ENCODE results near the gene SLC15A1. TPM values are rescaled to one million over a fixed set of nuclear protein-coding genes. Genes with fewer than 3 reads are reported as not detected.

Gene SLC15A1
- total and polyA plus RNA-seq, 8 donors, result 0.15 to 9.9 (median 0.19) TPM; not detected in 5

DNA sequence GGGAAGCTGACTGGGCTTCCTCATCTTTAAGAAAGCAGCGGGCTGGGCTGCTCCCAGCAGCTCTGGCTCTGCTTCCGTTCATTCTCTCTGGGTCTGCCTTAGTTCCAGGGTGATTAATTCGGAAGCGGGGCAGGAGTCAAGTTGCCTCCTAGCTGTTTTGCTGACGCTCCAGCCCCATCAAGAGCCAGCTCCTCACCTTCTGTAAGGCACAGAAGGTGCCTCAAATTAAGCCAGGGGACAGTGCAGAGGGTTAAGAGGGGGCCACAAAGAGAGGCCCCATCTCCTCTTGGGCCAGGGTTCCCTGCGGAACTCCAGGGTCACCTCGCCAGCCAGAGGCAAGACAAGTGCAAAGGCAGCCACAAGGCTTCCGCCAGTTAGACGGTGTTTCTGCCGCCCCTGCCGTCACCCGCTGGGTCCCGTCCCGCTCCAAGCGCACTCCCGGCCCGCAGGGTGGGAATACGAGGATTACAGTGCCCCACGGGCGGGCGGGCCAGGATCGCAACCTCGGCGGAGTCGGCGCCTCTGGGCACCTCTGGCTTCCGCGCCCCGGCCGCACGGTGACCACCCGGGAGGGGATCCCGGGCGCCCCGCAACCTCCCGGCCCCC is 508 bp downstream of the SLC15A1 start:
- 2 to 5% (median 3%) methylated on average over 5 to 36 of the region's 36 CpGs for WGBS, 5 donors
- intact Hi-C loops (cut with DNase I; ENCODE audit: low total_unique reads), result no loop called here

DNA sequence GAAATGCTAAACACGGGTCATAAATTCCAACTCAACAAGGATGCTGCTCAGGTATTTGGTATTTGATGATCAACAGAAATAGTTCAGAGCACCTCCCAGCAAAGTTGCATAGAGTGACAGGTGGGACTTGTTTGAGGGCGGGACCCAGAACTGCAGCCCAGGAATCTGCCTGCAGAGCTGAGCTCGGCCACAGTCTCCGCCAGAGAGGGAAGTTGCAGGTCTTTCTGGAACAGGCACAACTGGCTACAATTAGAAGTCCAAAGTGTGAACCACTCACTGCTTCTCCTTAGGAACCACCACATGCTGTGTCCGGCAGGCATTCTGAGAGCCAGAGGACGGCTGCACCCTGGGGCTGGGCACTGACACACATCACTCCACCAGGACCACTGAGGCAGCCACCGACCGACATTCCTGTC is 1.1 kb downstream of the SLC15A1 start:
- Histone ChIP-seq H3K4me3 (peak overlapping the region in 1 of 4 donors; percentile 55), H3K27ac (no peak overlapping the region), H3K9me3 (peaks cover 0 to 14% (median 2%) of the 10 kb centered on the region in 4 donors), H3K36me3 (no peaks in the 10 kb centered on the region), H3K27me3 (peaks cover 0 to 68% (median 26%) of the 10 kb centered on the region in 3 donors), H3K4me1 (peaks cover 13 to 16% (median 15%) of the 10 kb centered on the region in 4 donors)
- 27 to 55% (median 35%) methylated on average over 8 of the region's 8 CpGs for WGBS, 5 donors
- intact Hi-C loops (cut with DNase I; ENCODE audit: low total_unique reads), result no loop called here
- TF ChIP-seq POLR2AphosphoS5 (IDR thresholded peaks at IDR 0.05) (no peak), POLR2A (IDR thresholded peaks at IDR 0.05) (no peak), EP300 (IDR thresholded peaks at IDR 0.05) (no peak)
- TF ChIP-seq, protein P1, sequence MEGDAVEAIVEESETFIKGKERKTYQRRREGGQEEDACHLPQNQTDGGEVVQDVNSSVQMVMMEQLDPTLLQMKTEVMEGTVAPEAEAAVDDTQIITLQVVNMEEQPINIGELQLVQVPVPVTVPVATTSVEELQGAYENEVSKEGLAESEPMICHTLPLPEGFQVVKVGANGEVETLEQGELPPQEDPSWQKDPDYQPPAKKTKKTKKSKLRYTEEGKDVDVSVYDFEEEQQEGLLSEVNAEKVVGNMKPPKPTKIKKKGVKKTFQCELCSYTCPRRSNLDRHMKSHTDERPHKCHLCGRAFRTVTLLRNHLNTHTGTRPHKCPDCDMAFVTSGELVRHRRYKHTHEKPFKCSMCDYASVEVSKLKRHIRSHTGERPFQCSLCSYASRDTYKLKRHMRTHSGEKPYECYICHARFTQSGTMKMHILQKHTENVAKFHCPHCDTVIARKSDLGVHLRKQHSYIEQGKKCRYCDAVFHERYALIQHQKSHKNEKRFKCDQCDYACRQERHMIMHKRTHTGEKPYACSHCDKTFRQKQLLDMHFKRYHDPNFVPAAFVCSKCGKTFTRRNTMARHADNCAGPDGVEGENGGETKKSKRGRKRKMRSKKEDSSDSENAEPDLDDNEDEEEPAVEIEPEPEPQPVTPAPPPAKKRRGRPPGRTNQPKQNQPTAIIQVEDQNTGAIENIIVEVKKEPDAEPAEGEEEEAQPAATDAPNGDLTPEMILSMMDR (IDR thresholded peaks at IDR 0.05), result no peak
- peak in 1 of 2 donors; percentile 68 for DNase-seq

More for the DNA sequence above, 508 bp downstream of the SLC15A1 start:
- peak overlapping the region; percentile 45 to 55 (median 48) for H3K4me3 ChIP-seq
- H3K9me3 ChIP-seq, result peaks cover 0 to 14% (median 2%) of the 10 kb centered on the region in 4 donors
- no peak overlapping the region for H3K27ac ChIP-seq
- TF ChIP-seq POLR2AphosphoS5 (IDR thresholded peaks at IDR 0.05) (no peak), EP300 (IDR thresholded peaks at IDR 0.05) (no peak), POLR2A (IDR thresholded peaks at IDR 0.05) (no peak)
- TF ChIP-seq, protein P1 (IDR thresholded peaks at IDR 0.05), result no peak
- H3K36me3 ChIP-seq, result no peaks in the 10 kb centered on the region
- peaks cover 13 to 16% (median 15%) of the 10 kb centered on the region in 4 donors for H3K4me1 ChIP-seq
- H3K27me3 ChIP-seq, result peaks cover 0 to 68% (median 26%) of the 10 kb centered on the region in 3 donors
- peak in 1 of 2 donors; percentile 50 for DNase-seq

DNA sequence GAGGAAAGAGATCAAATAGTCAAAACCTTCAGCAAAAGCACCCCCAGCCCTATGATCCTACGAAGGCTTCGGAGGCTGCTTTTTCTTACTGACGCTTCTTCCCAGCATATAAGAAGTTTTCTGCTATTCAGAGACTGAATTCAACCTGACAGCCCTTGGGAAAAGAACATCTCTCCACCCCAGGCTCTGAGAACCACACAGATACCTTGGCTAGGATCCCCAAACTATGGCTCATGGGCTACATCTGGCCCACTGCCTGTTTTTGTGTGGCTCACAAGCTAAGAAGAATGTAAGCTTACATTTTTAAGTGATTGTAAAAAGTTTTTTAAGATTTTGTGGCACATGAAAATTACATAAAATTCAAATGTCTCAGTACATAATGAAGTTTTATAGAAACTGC is 3.0 kb downstream of the SLC15A1 start:
- H3K4me3 ChIP-seq, result no peak overlapping the region
- peaks cover 0 to 14% (median 2%) of the 10 kb centered on the region in 4 donors for H3K9me3 ChIP-seq
- intact Hi-C loops (cut with DNase I; ENCODE audit: low total_unique reads), result no loop called here
- H3K4me1 ChIP-seq, result peaks cover 13 to 16% (median 15%) of the 10 kb centered on the region in 4 donors
- TF ChIP-seq, protein P1 (IDR thresholded peaks at IDR 0.05), result no peak
- no peak for TF ChIP-seq POLR2A (IDR thresholded peaks at IDR 0.05)
- no peak for TF ChIP-seq POLR2AphosphoS5 (IDR thresholded peaks at IDR 0.05)
- TF ChIP-seq EP300 (IDR thresholded peaks at IDR 0.05), result no peak
- DNase-seq, result no peak
- no peaks in the 10 kb centered on the region for H3K36me3 ChIP-seq
- WGBS, 5 donors, result 63 to 81% (median 74%) methylated on average over 3 of the region's 3 CpGs
- no peak overlapping the region for H3K27ac ChIP-seq
- H3K27me3 ChIP-seq, result peaks cover 0 to 55% (median 26%) of the 10 kb centered on the region in 3 donors

DNA sequence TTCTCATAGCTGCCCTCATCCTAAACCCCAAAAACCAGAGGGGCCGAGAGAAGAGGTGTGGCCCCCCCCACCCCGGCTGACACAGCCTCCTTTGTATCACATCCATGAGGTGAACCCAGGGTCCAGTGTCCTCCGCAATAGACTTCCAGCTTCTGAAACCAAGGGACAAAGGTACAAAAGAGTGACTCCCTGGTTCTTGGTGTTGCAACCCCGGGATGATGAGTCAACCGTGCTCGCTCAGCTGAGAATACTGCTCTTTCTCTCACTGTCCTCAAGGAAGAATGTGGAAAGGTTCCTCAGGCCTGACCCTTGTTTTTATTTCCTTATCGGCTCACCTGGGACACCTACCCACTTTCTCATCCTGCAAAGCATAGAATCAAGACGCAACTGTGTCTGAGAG is 5.5 kb downstream of the SLC15A1 start:
- H3K9me3 ChIP-seq, result no peaks in the 10 kb centered on the region
- peaks cover 0 to 30% (median 11%) of the 10 kb centered on the region in 3 donors for H3K27me3 ChIP-seq
- no peak for DNase-seq
- no peaks in the 10 kb centered on the region for H3K36me3 ChIP-seq
- H3K4me3 ChIP-seq, result no peak overlapping the region
- H3K4me1 ChIP-seq, result peaks cover 5 to 7% (median 6%) of the 10 kb centered on the region in 4 donors
- H3K27ac ChIP-seq, result no peak overlapping the region
- 89 to 97% (median 95%) methylated on average over 8 of the region's 8 CpGs for WGBS, 5 donors
- intact Hi-C loops (cut with DNase I; ENCODE audit: low total_unique reads), result no loop called here
- TF ChIP-seq, protein P1 (IDR thresholded peaks at IDR 0.05), result no peak
- TF ChIP-seq EP300 (IDR thresholded peaks at IDR 0.05) (no peak), POLR2A (IDR thresholded peaks at IDR 0.05) (no peak), POLR2AphosphoS5 (IDR thresholded peaks at IDR 0.05) (no peak)
